K562 (cell line): ENCODE data around the gene SAT2.

Experiments
- E2F5 ChIP-seq: sonication (generic); formaldehyde crosslinking; IDR thresholded peaks from 2 replicates; pipeline ENCODE4 v1.8.0; 2022; ENCODE audit warnings: mild to moderate bottlenecking, missing genetic modification reagents
- EP300 ChIP-seq: IDR thresholded peaks from 2 replicates; pipeline ENCODE4 v1.6.1; 2012; ENCODE audit warnings: low read length, improper control_type of control experiment
- EZH2 ChIP-seq: IDR thresholded peaks from 2 replicates; pipeline ENCODE4 v1.6.1; 2012; ENCODE audit warnings: low read depth, mild to moderate bottlenecking, inconsistent platforms, low read length, borderline replicate concordance
- FOXK2 ChIP-seq, 2 experiments: fragments of 450-650 bp; IDR thresholded peaks in 1 of 2; conservative IDR thresholded peaks in 1 of 2; 2 replicates each; pipeline ENCODE4 v1.6.1; 2016; ENCODE audit warnings: low read depth in 2 of 2, mild to moderate bottlenecking in 1 of 2
- SRF ChIP-seq, 2 experiments: fragments of 250-450, 450-650 bp in 1 of 2; sonication (Bioruptor Pico) in 1 of 2; sonication (generic) in 1 of 2; formaldehyde crosslinking; IDR thresholded peaks; 2 replicates each; pipeline versions ENCODE4 v1.5.0 to v1.5.1; 2020 to 2022; ENCODE audit warnings: mild to moderate bottlenecking in 1 of 2, missing genetic modification reagents in 1 of 2
- ZBTB49 ChIP-seq: sonication (generic); formaldehyde crosslinking; IDR thresholded peaks from 2 replicates; pipeline ENCODE4 v1.8.0; 2022; ENCODE audit warnings: missing genetic modification reagents, mild to moderate bottlenecking, borderline replicate concordance
- TF ChIP-seq, protein P1 (sequence below), 3 experiments: IDR thresholded peaks in 2 of 3; conservative IDR thresholded peaks in 1 of 3; 2 replicates each; pipeline ENCODE4 v1.5.1; 2011 to 2012; ENCODE audit warnings: low read length in 3 of 3, mild to moderate bottlenecking in 3 of 3, control low read depth in 2 of 3, improper control_type of control experiment in 1 of 3, inconsistent platforms in 1 of 3, low read depth in 1 of 3, mixed read lengths in 1 of 3, moderate library complexity in 1 of 3; ENCODE audit not compliant: insufficient read depth in 2 of 3
- TF ChIP-seq, protein P2 (sequence below), 2 experiments: fragments of 450-650 bp in 1 of 2; sonication (generic) in 1 of 2; formaldehyde crosslinking in 1 of 2; IDR thresholded peaks in 1 of 2; conservative IDR thresholded peaks in 1 of 2; 2 replicates each; pipeline versions ENCODE4 v1.6.1 to v1.8.1; 2016 to 2023; ENCODE audit warnings: mild to moderate bottlenecking in 2 of 2, moderate library complexity in 2 of 2, inconsistent platforms in 1 of 2, missing genetic modification reagents in 1 of 2
- TF ChIP-seq, protein P3 (sequence below): sonication (generic); formaldehyde crosslinking; IDR thresholded peaks from 2 replicates; pipeline ENCODE4 v1.8.0; 2023; ENCODE audit warnings: mild to moderate bottlenecking, missing genetic modification reagents

DNA sequence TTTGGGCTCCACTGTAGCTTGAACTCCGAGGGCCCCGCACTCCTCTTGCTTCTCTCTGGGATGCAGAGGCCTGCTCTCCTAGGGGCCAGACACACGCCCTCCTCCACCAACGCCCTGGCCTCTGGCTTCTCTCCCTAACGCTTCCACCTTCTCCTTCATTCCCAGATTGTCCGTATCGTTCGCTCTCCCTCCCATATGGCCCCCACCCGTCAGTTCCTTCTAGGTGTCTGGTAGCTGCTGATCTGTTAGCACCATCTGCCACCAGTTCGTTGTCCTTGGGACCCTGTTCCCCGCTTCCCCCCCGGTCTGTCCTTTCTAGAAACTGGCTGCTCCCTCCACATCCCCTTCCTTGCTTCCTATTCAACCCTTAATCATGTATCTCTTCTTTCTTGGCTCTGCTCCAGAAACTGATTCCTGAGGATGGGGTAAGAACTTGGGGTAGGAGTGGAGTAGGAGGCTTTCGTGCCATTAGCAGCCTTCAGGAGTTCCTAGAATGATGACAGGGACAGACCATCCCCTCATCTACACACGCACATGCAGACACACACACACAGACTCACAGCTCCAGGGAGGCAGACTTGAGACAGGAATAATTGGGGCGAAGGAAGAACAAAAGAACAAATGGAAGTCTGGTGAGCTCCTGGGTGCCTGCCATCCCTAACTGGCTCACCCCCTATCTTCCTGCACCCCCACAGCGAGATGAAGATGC lies 27.4 kb upstream of the SAT2 start:
- TF ChIP-seq, protein P1, sequence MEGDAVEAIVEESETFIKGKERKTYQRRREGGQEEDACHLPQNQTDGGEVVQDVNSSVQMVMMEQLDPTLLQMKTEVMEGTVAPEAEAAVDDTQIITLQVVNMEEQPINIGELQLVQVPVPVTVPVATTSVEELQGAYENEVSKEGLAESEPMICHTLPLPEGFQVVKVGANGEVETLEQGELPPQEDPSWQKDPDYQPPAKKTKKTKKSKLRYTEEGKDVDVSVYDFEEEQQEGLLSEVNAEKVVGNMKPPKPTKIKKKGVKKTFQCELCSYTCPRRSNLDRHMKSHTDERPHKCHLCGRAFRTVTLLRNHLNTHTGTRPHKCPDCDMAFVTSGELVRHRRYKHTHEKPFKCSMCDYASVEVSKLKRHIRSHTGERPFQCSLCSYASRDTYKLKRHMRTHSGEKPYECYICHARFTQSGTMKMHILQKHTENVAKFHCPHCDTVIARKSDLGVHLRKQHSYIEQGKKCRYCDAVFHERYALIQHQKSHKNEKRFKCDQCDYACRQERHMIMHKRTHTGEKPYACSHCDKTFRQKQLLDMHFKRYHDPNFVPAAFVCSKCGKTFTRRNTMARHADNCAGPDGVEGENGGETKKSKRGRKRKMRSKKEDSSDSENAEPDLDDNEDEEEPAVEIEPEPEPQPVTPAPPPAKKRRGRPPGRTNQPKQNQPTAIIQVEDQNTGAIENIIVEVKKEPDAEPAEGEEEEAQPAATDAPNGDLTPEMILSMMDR (IDR thresholded peaks at IDR 0.05 in 2 of 3, conservative IDR thresholded peaks at IDR 0.05 in 1 of 3; ENCODE audit: insufficient read depth in 2 of 3, low read depth in 1 of 3, low read length in 3 of 3) = no peak
- TF ChIP-seq EP300 (no peak), EZH2 (no peak), SRF (CRISPR knock-in tag; IDR thresholded peaks at IDR 0.05) (no peak), FOXK2 (conservative IDR thresholded peaks at IDR 0.05 in 1 of 2, IDR thresholded peaks at IDR 0.05 in 1 of 2; ENCODE audit: low read depth in 2 of 2) (no peak), ZBTB49 (no peak), E2F5 (CRISPR knock-in tag) (no peak)
- TF ChIP-seq, protein P2, sequence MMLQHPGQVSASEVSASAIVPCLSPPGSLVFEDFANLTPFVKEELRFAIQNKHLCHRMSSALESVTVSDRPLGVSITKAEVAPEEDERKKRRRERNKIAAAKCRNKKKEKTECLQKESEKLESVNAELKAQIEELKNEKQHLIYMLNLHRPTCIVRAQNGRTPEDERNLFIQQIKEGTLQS (IDR thresholded peaks at IDR 0.05) = no peak
- TF ChIP-seq, protein P2 (CRISPR knock-in tag; conservative IDR thresholded peaks at IDR 0.05) = no peak
- TF ChIP-seq, protein P3, sequence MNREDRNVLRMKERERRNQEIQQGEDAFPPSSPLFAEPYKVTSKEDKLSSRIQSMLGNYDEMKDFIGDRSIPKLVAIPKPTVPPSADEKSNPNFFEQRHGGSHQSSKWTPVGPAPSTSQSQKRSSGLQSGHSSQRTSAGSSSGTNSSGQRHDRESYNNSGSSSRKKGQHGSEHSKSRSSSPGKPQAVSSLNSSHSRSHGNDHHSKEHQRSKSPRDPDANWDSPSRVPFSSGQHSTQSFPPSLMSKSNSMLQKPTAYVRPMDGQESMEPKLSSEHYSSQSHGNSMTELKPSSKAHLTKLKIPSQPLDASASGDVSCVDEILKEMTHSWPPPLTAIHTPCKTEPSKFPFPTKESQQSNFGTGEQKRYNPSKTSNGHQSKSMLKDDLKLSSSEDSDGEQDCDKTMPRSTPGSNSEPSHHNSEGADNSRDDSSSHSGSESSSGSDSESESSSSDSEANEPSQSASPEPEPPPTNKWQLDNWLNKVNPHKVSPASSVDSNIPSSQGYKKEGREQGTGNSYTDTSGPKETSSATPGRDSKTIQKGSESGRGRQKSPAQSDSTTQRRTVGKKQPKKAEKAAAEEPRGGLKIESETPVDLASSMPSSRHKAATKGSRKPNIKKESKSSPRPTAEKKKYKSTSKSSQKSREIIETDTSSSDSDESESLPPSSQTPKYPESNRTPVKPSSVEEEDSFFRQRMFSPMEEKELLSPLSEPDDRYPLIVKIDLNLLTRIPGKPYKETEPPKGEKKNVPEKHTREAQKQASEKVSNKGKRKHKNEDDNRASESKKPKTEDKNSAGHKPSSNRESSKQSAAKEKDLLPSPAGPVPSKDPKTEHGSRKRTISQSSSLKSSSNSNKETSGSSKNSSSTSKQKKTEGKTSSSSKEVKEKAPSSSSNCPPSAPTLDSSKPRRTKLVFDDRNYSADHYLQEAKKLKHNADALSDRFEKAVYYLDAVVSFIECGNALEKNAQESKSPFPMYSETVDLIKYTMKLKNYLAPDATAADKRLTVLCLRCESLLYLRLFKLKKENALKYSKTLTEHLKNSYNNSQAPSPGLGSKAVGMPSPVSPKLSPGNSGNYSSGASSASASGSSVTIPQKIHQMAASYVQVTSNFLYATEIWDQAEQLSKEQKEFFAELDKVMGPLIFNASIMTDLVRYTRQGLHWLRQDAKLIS (CRISPR knock-in tag) = no peak
